IMR-90 (cell line): ENCODE measurements around the gene SPON1. TPM values are rescaled to one million over a fixed set of nuclear protein-coding genes. Genes with fewer than 3 reads are reported as not detected.

Experiments used
- ATAC-seq: fragments of 200-7000 bp; cut with Tn5 transposase; 2 replicates; pipeline ENCODE4 v1.9.1; 2020; ENCODE audit warnings: low read depth, mild to moderate bottlenecking, moderate library complexity
- BruUV-seq: library from RNA; stranded (reverse); fragments of 400-500 nt; replicated peaks from 2 replicates; lab custom pipeline; 2021; lab: Mats Ljungman, UMichigan
- CTCF ChIA-PET: fragments of 300-600 bp; formaldehyde crosslinking; extraction: SDS; loops from one replicate; lab custom pipeline; 2021; ENCODE audit warnings: antibody characterized with exemption; lab: Yijun Ruan, JAX
- POLR2A ChIA-PET: fragments of 300-600 bp; sonication (Branson Sonifier 250); formaldehyde crosslinking; loops from one replicate; lab custom pipeline; 2022; ENCODE audit warnings: antibody characterized with exemption; ENCODE audit not compliant: unreplicated experiment; lab: Charles Lee
- DNase-seq: peaks from one replicate; pipeline ENCODE4 v3.0.0; 2013
- H2AFZ ChIP-seq: replicated peaks from 2 replicates; pipeline ENCODE3; 2013; ENCODE audit warnings: low read length, mild to moderate bottlenecking; ENCODE audit not compliant: poor library complexity
- H2AK5ac ChIP-seq: 2 replicates; pipeline ENCODE4 v1.6.1; 2013; ENCODE audit warnings: low read depth, low read length, inconsistent platforms
- H2AK9ac ChIP-seq: replicated peaks from 2 replicates; pipeline ENCODE3; 2013; ENCODE audit warnings: mild to moderate bottlenecking, low read depth, low read length, moderate library complexity; ENCODE audit not compliant: poor library complexity
- H2BK120ac ChIP-seq: 2 replicates; pipeline ENCODE4 v1.6.1; 2013; ENCODE audit warnings: low read depth, low read length, inconsistent platforms
- H2BK15ac ChIP-seq: 3 replicates; pipeline ENCODE4 v1.6.1; 2013; ENCODE audit warnings: low read depth, low read length, inconsistent platforms
- H2BK20ac ChIP-seq: 2 replicates; pipeline ENCODE4 v1.6.1; 2013; ENCODE audit warnings: low read depth, mild to moderate bottlenecking, inconsistent platforms, low read length, moderate library complexity
- H2BK5ac ChIP-seq: 2 replicates; pipeline ENCODE4 v1.6.1; 2013; ENCODE audit warnings: mild to moderate bottlenecking, low read depth, low read length, inconsistent platforms; ENCODE audit not compliant: poor library complexity, severe bottlenecking
- H3K14ac ChIP-seq: replicated peaks from 2 replicates; pipeline ENCODE4 v1.6.1; 2013; ENCODE audit warnings: low read depth, low read length, inconsistent platforms
- H3K18ac ChIP-seq: 2 replicates; pipeline ENCODE4 v1.6.1; 2013; ENCODE audit warnings: low read depth, low read length, control low read depth
- H3K23ac ChIP-seq: 2 replicates; pipeline ENCODE4 v1.6.1; 2013; ENCODE audit warnings: low read depth, low read length, inconsistent platforms
- H3K27ac ChIP-seq: 2 replicates; pipeline ENCODE4 v1.5.1; 2013; ENCODE audit warnings: mild to moderate bottlenecking, control low read depth, low read length; ENCODE audit not compliant: insufficient read depth
- H3K27me3 ChIP-seq: 2 replicates; pipeline ENCODE4 v1.6.1; 2013; ENCODE audit warnings: low read length; ENCODE audit not compliant: control insufficient read depth, insufficient read depth
- H3K36me3 ChIP-seq: 2 replicates; pipeline ENCODE4 v1.6.1; 2013; ENCODE audit warnings: low read length, mixed read lengths; ENCODE audit not compliant: control insufficient read depth, insufficient read depth
- H3K4ac ChIP-seq: 2 replicates; pipeline ENCODE4 v1.6.1; 2013; ENCODE audit warnings: low read depth, low read length, inconsistent platforms
- H3K4me1 ChIP-seq: 2 replicates; pipeline ENCODE4 v1.6.1; 2013; ENCODE audit warnings: low read length, mixed read lengths; ENCODE audit not compliant: control insufficient read depth, insufficient read depth
- H3K4me2 ChIP-seq: 2 replicates; pipeline ENCODE4 v1.6.1; 2013; ENCODE audit warnings: low read depth, mild to moderate bottlenecking, control low read depth, low read length, moderate library complexity
- H3K4me3 ChIP-seq: 2 replicates; pipeline ENCODE4 v1.5.1; 2013; ENCODE audit warnings: low read depth, mild to moderate bottlenecking, control low read depth, low read length, moderate library complexity; ENCODE audit not compliant: insufficient read depth
- H3K56ac ChIP-seq: 2 replicates; pipeline ENCODE4 v1.6.1; 2013; ENCODE audit warnings: low read length, inconsistent platforms; ENCODE audit not compliant: insufficient read depth; ENCODE audit errors: extremely low read depth
- H3K79me1 ChIP-seq, 2 experiments: 2 replicates each; pipeline ENCODE4 v1.6.1; 2013; ENCODE audit warnings: low read length in 2 of 2, inconsistent platforms in 1 of 2, low read depth in 1 of 2
- H3K9ac ChIP-seq: 2 replicates; pipeline ENCODE4 v1.6.1; 2013; ENCODE audit warnings: low read depth, low read length, control low read depth
- H3K9me1 ChIP-seq: 2 replicates; pipeline ENCODE4 v1.6.1; 2013; ENCODE audit warnings: low read length, inconsistent platforms; ENCODE audit not compliant: insufficient read depth
- H3K9me3 ChIP-seq: 2 replicates; pipeline ENCODE4 v1.6.1; 2013; ENCODE audit warnings: low read length; ENCODE audit not compliant: control insufficient read depth, insufficient read depth
- H4K20me1 ChIP-seq: 2 replicates; pipeline ENCODE4 v1.6.1; 2013; ENCODE audit warnings: low read length, inconsistent platforms; ENCODE audit not compliant: insufficient read depth
- H4K5ac ChIP-seq: 2 replicates; pipeline ENCODE4 v1.6.1; 2013; ENCODE audit warnings: mild to moderate bottlenecking, low read depth, low read length, control low read depth
- H4K8ac ChIP-seq, 2 experiments: 2 replicates each; pipeline ENCODE4 v1.6.1; 2013; ENCODE audit warnings: low read depth in 2 of 2, low read length in 2 of 2, control low read depth in 1 of 2, inconsistent platforms in 1 of 2
- H4K91ac ChIP-seq: 2 replicates; pipeline ENCODE4 v1.6.1; 2013; ENCODE audit warnings: low read depth, low read length, inconsistent platforms; ENCODE audit not compliant: insufficient read depth
- BHLHE40 ChIP-seq: fragments of 150-350 bp; IDR thresholded peaks from 2 replicates; pipeline ENCODE4 v1.6.1; 2016; ENCODE audit warnings: mild to moderate bottlenecking, low read depth, low read length
- CEBPB ChIP-seq: IDR thresholded peaks from 2 replicates; pipeline ENCODE4 v1.6.1; 2012; ENCODE audit warnings: low read depth, low read length, improper control_type of control experiment
- CHD1 ChIP-seq: IDR thresholded peaks from 2 replicates; pipeline ENCODE4 v1.6.1; 2012; ENCODE audit warnings: low read depth, low read length, improper control_type of control experiment
- FOS ChIP-seq: fragments of 150-350 bp; IDR thresholded peaks from 2 replicates; pipeline ENCODE4 v1.6.1; 2016; ENCODE audit warnings: low read depth, low read length
- MAFK ChIP-seq: IDR thresholded peaks from 2 replicates; pipeline ENCODE4 v1.6.1; 2012; ENCODE audit warnings: low read depth, low read length, improper control_type of control experiment
- MAZ ChIP-seq: IDR thresholded peaks from 2 replicates; pipeline ENCODE4 v1.6.1; 2012; ENCODE audit warnings: low read depth, mild to moderate bottlenecking, low read length, improper control_type of control experiment, moderate library complexity, borderline replicate concordance
- MXI1 ChIP-seq: IDR thresholded peaks from 2 replicates; pipeline ENCODE4 v1.6.1; 2012; ENCODE audit warnings: low read depth, mild to moderate bottlenecking, low read length, moderate library complexity, borderline replicate concordance
- NFE2L2 ChIP-seq: fragments of 150-350 bp; IDR thresholded peaks from 2 replicates; pipeline ENCODE4 v1.6.1; 2016; ENCODE audit warnings: low read depth, mild to moderate bottlenecking, low read length
- POLR2A ChIP-seq: IDR thresholded peaks from 2 replicates; pipeline ENCODE4 v1.6.1; 2012; ENCODE audit warnings: mild to moderate bottlenecking, low read depth, low read length
- RAD21 ChIP-seq: IDR thresholded peaks from 2 replicates; pipeline ENCODE4 v1.6.1; 2012; ENCODE audit warnings: low read length, improper control_type of control experiment
- RCOR1 ChIP-seq: IDR thresholded peaks from 2 replicates; pipeline ENCODE4 v1.6.1; 2012; ENCODE audit warnings: mild to moderate bottlenecking, low read length, improper control_type of control experiment; ENCODE audit not compliant: insufficient replicate concordance
- RFX5 ChIP-seq: IDR thresholded peaks from 2 replicates; pipeline ENCODE4 v1.8.0; 2012; ENCODE audit warnings: low read depth, mild to moderate bottlenecking, low read length, moderate library complexity
- SMC3 ChIP-seq: fragments of 150-350 bp; IDR thresholded peaks from 2 replicates; pipeline ENCODE4 v1.6.1; 2016; ENCODE audit warnings: low read depth, mild to moderate bottlenecking, antibody characterized with exemption, low read length, moderate library complexity
- USF2 ChIP-seq: fragments of 150-350 bp; IDR thresholded peaks from 2 replicates; pipeline ENCODE4 v1.6.1; 2017; ENCODE audit warnings: mild to moderate bottlenecking, antibody characterized with exemption, low read length, low read depth
- WGBS, 2 experiments: methylation state at CpG; one replicate each; pipeline versions ENCODE4 v1.1.5 to v1.1.7; 2013; ENCODE audit warnings: missing lambda C conversion rate in 2 of 2; ENCODE audit not compliant: insufficient read length in 1 of 2; ENCODE audit errors: extremely low coverage in 2 of 2; 5-methylcytosine and 5-hydroxymethylcytosine counted together
- dilution Hi-C: fragments of 300-500 bp; cut with HindIII; formaldehyde crosslinking; loops from one replicate; pipeline ENCODE4 v1.14.3; 2018; ENCODE audit warnings: low sequenced_read_pairs; ENCODE audit not compliant: unreplicated experiment
- in situ Hi-C: fragments of 300-500 bp; cut with MboI; formaldehyde crosslinking; loops from 3 replicates; pipeline ENCODE4 v1.14.3; 2019; ENCODE audit warnings: low sequenced_read_pairs, inconsistent platforms, mixed read lengths
- intact Hi-C: fragments of 100-400 bp; cut with micrococcal nuclease; formaldehyde crosslinking; loops from 2 replicates; pipeline ENCODE4 v1.10.0; 2022
- polyA plus RNA-seq, 3 experiments: library from polyadenylated mRNA; depleted of rRNA; stranded (reverse); fragments of >200 nt; gene quantifications; 2 replicates each; pipeline ENCODE4 v1.2.3, GENCODE V29; 2012; ENCODE audit warnings: low replicate concordance in 1 of 3
- total RNA-seq: library from RNA; depleted of rRNA; stranded (reverse); fragments of >200 nt; gene quantifications from 2 replicates; pipeline ENCODE4 v1.2.3, GENCODE V29; 2012
- TF ChIP-seq, protein P1 (sequence below): conservative IDR thresholded peaks from 2 replicates; pipeline ENCODE4 v1.5.1; 2012; ENCODE audit warnings: mild to moderate bottlenecking, low read depth, low read length, improper control_type of control experiment
- TF ChIP-seq, protein P2 (sequence below): fragments of 150-350 bp; IDR thresholded peaks from 2 replicates; pipeline ENCODE4 v1.6.1; 2016; ENCODE audit warnings: low read depth, mild to moderate bottlenecking, low read length, moderate library complexity, borderline replicate concordance

SPON1 gene
- total and polyA plus RNA-seq, 2 of the 4 experiments (the other 2 are of a cell fraction) = 0.62 to 0.72 TPM

GRCh38 chr11:14264966-14265365, 302.4 kb downstream of the SPON1 start:
- intact Hi-C loops (no loop called here), dilution Hi-C loops (no loop called here), in situ Hi-C loops (loop anchor here (25.0 kb wide), 1 partner anchor 622 kb away; the partner anchor contains the start of gene CYP2R1)
- ChIA-PET CTCF (no interaction called here), POLR2A (no interaction called here)
- Histone ChIP-seq H3K23ac (no peak overlapping the region), H3K36me3 (peaks cover 8% of the 10 kb centered on the region), H3K4me2 (no peak overlapping the region), H3K79me1 (no peaks in the 10 kb centered on the region; a peak in 2 of 4 replicates), H2BK15ac (no peak overlapping the region), H3K27me3 (no peaks in the 10 kb centered on the region), H2BK20ac (no peak overlapping the region), H2AFZ (no peak overlapping the region), H3K9me3 (no peaks in the 10 kb centered on the region), H2BK5ac (no peak overlapping the region), H2AK5ac (no peak overlapping the region), H3K9ac (no peak overlapping the region), H3K4me1 (no peaks in the 10 kb centered on the region; the same call in 1 of the 2 replicates), H3K18ac (no peak overlapping the region), H4K8ac (no peak overlapping the region), H3K4ac (no peak overlapping the region), H2BK120ac (no peak overlapping the region), H2AK9ac (no peak overlapping the region), H3K4me3 (no peak overlapping the region), H4K91ac (no peak overlapping the region), H4K5ac (no peak overlapping the region), H3K9me1 (no peaks in the 10 kb centered on the region; the same call in 1 of the 2 replicates), H4K20me1 (no peaks in the 10 kb centered on the region), H3K56ac (no peak overlapping the region), H3K14ac (no peak overlapping the region), H3K27ac (no peak overlapping the region)
- TF ChIP-seq, protein P1, sequence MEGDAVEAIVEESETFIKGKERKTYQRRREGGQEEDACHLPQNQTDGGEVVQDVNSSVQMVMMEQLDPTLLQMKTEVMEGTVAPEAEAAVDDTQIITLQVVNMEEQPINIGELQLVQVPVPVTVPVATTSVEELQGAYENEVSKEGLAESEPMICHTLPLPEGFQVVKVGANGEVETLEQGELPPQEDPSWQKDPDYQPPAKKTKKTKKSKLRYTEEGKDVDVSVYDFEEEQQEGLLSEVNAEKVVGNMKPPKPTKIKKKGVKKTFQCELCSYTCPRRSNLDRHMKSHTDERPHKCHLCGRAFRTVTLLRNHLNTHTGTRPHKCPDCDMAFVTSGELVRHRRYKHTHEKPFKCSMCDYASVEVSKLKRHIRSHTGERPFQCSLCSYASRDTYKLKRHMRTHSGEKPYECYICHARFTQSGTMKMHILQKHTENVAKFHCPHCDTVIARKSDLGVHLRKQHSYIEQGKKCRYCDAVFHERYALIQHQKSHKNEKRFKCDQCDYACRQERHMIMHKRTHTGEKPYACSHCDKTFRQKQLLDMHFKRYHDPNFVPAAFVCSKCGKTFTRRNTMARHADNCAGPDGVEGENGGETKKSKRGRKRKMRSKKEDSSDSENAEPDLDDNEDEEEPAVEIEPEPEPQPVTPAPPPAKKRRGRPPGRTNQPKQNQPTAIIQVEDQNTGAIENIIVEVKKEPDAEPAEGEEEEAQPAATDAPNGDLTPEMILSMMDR = no peak
- TF ChIP-seq MAZ = no peak
- no peak for TF ChIP-seq NFE2L2
- TF ChIP-seq SMC3 = no peak
- TF ChIP-seq POLR2A = no peak
- no peak for TF ChIP-seq RCOR1
- no peak for TF ChIP-seq MXI1
- no peak for TF ChIP-seq CEBPB
- TF ChIP-seq RFX5 = no peak
- no peak for TF ChIP-seq CHD1
- TF ChIP-seq BHLHE40 = no peak
- no peak for TF ChIP-seq FOS
- no peak for TF ChIP-seq MAFK
- TF ChIP-seq, protein P2, sequence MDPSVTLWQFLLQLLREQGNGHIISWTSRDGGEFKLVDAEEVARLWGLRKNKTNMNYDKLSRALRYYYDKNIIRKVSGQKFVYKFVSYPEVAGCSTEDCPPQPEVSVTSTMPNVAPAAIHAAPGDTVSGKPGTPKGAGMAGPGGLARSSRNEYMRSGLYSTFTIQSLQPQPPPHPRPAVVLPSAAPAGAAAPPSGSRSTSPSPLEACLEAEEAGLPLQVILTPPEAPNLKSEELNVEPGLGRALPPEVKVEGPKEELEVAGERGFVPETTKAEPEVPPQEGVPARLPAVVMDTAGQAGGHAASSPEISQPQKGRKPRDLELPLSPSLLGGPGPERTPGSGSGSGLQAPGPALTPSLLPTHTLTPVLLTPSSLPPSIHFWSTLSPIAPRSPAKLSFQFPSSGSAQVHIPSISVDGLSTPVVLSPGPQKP = no peak
- TF ChIP-seq RAD21 = no peak
- TF ChIP-seq USF2 = no peak
- DNase-seq = no peak
- BruUV-seq = no TSS peak
- WGBS, 2 experiments = no CpG with 5 or more reads among the region's 2 CpGs
- ATAC-seq = no peak
